Upper lobe of left lung (tissue), 4 donors: ENCODE measurements around the gene KIF21B.

ENCODE experiments used
- POLR2A ChIP-seq, 4 donors: fragments of 450-650 bp; IDR thresholded peaks; one replicate each; pipeline ENCODE4 v1.5.1; 2016 to 2017; ENCODE audit warnings: antibody characterized with exemption in 4 of 4, mild to moderate bottlenecking in 2 of 4
- POLR2AphosphoS5 ChIP-seq, 2 donors: sonication (generic); formaldehyde crosslinking; IDR thresholded peaks; one replicate each; pipeline ENCODE4 v1.5.1; 2017; ENCODE audit warnings: antibody characterized with exemption in 2 of 2
- TF ChIP-seq, protein P1 (sequence below), 6 experiments: fragments of 450-650 bp in 4 of 6; fragments of 200-600 bp in 2 of 6; sonication (generic) in 2 of 6; IDR thresholded peaks; one replicate each; pipeline ENCODE4 v1.5.1; 2016 to 2019; ENCODE audit warnings: antibody characterized with exemption in 6 of 6

DNA sequence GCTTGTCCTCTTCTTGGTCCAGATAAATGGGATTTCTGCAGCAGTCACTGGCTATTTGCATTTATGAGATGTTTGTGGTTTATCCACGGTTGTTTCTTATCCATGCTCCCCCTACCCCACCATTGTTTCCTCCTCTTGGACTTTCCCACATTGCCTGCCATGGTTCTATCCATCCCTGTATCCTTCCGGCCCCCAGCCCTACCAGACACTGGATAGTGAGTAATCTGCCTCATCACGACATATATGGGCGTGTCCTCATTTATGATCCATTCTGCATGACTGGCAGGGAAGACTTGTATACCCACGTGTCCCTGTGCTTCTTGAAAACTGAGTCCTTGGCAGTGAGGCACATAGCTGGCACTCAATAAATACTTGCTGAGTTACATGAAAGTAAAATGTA is 48.6 kb upstream of the KIF21B start:
- TF ChIP-seq POLR2AphosphoS5 (IDR thresholded peaks at IDR 0.05) = no peak
- TF ChIP-seq, protein P1, sequence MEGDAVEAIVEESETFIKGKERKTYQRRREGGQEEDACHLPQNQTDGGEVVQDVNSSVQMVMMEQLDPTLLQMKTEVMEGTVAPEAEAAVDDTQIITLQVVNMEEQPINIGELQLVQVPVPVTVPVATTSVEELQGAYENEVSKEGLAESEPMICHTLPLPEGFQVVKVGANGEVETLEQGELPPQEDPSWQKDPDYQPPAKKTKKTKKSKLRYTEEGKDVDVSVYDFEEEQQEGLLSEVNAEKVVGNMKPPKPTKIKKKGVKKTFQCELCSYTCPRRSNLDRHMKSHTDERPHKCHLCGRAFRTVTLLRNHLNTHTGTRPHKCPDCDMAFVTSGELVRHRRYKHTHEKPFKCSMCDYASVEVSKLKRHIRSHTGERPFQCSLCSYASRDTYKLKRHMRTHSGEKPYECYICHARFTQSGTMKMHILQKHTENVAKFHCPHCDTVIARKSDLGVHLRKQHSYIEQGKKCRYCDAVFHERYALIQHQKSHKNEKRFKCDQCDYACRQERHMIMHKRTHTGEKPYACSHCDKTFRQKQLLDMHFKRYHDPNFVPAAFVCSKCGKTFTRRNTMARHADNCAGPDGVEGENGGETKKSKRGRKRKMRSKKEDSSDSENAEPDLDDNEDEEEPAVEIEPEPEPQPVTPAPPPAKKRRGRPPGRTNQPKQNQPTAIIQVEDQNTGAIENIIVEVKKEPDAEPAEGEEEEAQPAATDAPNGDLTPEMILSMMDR (IDR thresholded peaks at IDR 0.05) = no peak
- no peak for TF ChIP-seq POLR2A (IDR thresholded peaks at IDR 0.05)
